PFSK-1 (cell line): ENCODE measurements around the gene TPP1.

Experiments
- FOXP2 ChIP-seq: optimal IDR thresholded peaks from 2 replicates; pipeline ENCODE3; 2011; ENCODE audit warnings: borderline replicate concordance, control low read depth, inconsistent platforms; ENCODE audit not compliant: insufficient read depth; ENCODE audit errors: extremely low read length, extremely low read depth
- POLR2AphosphoS5 ChIP-seq: IDR thresholded peaks from 2 replicates; pipeline ENCODE4 v1.6.1; 2012; ENCODE audit warnings: low read depth, mild to moderate bottlenecking, control low read depth, low read length, moderate library complexity
- SIN3A ChIP-seq: IDR thresholded peaks from 2 replicates; pipeline ENCODE4 v1.6.1; 2012; ENCODE audit warnings: mild to moderate bottlenecking, low read length, moderate library complexity, borderline replicate concordance; ENCODE audit not compliant: insufficient read depth
- TAF1 ChIP-seq: IDR thresholded peaks from 2 replicates; pipeline ENCODE4 v1.6.1; 2012; ENCODE audit warnings: low read length, control low read depth, borderline replicate concordance; ENCODE audit not compliant: insufficient read depth
- TF ChIP-seq, protein P1 (sequence below), 2 experiments: IDR thresholded peaks; 2 replicates each; pipeline versions ENCODE4 v1.6.1 to v1.8.0; 2011 to 2012; ENCODE audit warnings: low read depth in 2 of 2, low read length in 2 of 2, control low read depth in 1 of 2, inconsistent platforms in 1 of 2, mild to moderate bottlenecking in 1 of 2, moderate library complexity in 1 of 2; ENCODE audit not compliant: insufficient read depth in 1 of 2

Gene TPP1

DNA sequence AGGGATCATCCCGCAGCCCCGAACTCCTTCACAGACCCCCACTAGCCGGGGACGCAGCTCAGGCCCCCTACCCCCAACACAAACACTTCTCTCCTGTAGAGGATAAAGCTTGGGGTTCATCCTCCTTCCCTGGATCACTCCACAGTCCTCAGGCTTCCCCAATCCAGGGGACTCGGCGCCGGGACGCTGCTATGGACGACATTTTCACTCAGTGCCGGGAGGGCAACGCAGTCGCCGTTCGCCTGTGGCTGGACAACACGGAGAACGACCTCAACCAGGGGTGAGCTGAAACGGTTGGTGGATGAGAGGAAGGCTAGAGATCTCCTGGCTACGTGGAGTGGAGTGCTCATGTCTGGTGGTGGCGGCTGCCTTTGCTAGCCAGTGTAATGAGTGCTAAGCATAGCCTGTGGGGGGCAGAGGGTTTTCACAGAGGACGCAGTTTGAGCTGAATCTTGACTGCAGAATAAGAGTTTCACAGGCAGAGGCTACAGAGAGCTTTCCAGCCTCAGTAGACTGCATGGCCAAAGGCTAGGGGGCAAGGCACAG, 15.1 kb downstream of the TPP1 start:
- no peak for TF ChIP-seq FOXP2
- TF ChIP-seq POLR2AphosphoS5: peak; percentile 19; the same call in 1 of the 2 replicates
- TF ChIP-seq TAF1: peak; percentile 65; the same call in 1 of the 2 replicates
- TF ChIP-seq, protein P1, sequence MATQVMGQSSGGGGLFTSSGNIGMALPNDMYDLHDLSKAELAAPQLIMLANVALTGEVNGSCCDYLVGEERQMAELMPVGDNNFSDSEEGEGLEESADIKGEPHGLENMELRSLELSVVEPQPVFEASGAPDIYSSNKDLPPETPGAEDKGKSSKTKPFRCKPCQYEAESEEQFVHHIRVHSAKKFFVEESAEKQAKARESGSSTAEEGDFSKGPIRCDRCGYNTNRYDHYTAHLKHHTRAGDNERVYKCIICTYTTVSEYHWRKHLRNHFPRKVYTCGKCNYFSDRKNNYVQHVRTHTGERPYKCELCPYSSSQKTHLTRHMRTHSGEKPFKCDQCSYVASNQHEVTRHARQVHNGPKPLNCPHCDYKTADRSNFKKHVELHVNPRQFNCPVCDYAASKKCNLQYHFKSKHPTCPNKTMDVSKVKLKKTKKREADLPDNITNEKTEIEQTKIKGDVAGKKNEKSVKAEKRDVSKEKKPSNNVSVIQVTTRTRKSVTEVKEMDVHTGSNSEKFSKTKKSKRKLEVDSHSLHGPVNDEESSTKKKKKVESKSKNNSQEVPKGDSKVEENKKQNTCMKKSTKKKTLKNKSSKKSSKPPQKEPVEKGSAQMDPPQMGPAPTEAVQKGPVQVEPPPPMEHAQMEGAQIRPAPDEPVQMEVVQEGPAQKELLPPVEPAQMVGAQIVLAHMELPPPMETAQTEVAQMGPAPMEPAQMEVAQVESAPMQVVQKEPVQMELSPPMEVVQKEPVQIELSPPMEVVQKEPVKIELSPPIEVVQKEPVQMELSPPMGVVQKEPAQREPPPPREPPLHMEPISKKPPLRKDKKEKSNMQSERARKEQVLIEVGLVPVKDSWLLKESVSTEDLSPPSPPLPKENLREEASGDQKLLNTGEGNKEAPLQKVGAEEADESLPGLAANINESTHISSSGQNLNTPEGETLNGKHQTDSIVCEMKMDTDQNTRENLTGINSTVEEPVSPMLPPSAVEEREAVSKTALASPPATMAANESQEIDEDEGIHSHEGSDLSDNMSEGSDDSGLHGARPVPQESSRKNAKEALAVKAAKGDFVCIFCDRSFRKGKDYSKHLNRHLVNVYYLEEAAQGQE (IDR thresholded peaks at IDR 0.05; ENCODE audit: insufficient read depth in 1 of 2, low read depth in 2 of 2, low read length in 2 of 2): no peak
- no peak; the same call in 1 of the 2 replicates for TF ChIP-seq SIN3A

DNA sequence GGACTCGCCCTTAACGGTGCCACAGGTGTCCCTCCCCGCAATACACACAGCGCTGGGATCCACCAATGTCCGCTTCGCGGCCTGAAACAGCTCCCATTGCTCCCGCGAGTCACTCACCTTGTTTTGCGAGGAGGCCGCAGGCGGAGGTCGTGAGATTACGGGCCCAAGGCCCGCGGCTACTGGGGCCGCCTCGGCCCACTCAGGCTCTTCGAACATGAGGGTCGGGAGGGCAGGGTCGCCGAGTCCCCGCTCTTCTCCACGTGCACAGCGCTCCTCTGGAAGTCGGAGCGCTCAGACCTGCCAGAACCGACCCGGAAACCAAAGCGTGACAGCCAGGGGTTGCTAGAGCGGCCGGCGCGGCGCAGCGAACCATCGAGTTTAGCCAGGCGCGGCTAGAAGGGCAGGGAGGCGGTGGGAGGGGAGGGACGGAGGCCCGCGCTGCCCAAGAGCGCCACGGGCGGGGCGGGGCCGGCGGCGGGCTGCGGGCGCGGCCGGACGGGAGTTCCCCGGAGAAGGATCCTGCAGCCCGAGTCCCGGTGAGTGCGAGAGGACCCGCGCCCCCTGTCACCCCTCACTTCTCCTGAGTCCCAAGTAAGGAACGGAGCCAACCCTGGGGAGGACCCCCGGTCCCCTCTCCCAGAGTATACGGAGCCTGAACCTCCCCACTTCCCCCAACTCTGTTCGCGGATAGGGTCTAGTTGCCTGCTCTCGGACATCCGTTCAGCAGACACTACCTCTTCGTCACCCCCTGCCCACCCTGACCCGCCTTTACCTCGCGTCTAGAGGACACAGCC, 15.7 kb downstream of the TPP1 start, which contains the start of the genes ILK and RRP8:
TSS of gene ILK (plus strand) at position 488 of the 794 bp plus-strand sequence. CDS start 498 bp downstream, outside the sequence.
TSS of gene RRP8 (minus strand) at position 330 of the 794 bp plus-strand sequence. CDS start at position 216, 114 bp downstream.
- TF ChIP-seq POLR2AphosphoS5 (peak; percentile 96), FOXP2 (peak; percentile 95), SIN3A (peak; percentile 100), TAF1 (peak; percentile 91)
- TF ChIP-seq, protein P1 (IDR thresholded peaks at IDR 0.05; ENCODE audit: insufficient read depth in 1 of 2, low read depth in 2 of 2, low read length in 2 of 2): peak in 1 of 2 experiments; percentile 71; a peak in 1 of 4 replicates

DNA sequence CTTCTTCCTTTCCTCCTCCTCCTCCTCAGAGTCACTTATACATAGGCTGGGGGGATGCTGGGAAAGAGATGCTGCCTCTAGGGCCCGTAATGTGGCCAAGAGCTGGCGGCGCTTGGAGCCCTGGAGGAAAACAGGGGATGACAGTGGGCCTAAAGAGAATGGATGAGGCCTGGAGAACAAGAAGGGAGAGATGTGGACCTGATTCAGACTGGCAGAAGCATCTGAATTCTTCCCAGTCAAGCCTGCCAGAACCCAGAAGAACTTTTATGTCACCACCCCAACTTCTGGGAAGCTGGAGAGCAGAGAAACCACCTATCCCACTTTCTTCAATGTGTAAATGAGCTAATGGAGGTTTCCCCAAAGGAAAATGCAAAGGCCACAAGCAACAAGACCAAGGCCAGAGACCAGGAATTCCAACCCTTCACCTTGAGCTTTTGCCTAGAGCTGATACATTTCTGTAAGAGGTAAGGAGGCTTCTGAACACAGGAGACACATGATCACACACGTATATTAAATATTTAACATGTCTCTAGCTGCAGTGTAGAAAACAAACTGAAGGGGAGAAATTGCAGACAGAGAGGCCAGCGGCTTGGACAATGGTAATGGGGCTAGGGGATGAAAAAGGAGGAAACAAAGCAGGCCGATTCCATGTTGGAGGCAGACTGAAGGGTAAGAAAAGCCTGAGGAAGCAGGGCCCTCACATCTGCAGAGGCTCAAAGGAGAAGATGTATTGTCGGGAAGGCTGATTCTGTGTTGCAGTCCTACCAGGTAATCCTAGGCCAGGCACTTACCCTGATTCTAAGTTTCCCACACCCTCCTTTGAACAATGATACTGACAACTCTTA, 16.9 kb downstream of the TPP1 start:
- TF ChIP-seq, protein P1 (IDR thresholded peaks at IDR 0.05; ENCODE audit: insufficient read depth in 1 of 2, low read depth in 2 of 2, low read length in 2 of 2): no peak
- TF ChIP-seq SIN3A: no peak
- no peak for TF ChIP-seq TAF1
- no peak for TF ChIP-seq POLR2AphosphoS5
- TF ChIP-seq FOXP2: no peak

DNA sequence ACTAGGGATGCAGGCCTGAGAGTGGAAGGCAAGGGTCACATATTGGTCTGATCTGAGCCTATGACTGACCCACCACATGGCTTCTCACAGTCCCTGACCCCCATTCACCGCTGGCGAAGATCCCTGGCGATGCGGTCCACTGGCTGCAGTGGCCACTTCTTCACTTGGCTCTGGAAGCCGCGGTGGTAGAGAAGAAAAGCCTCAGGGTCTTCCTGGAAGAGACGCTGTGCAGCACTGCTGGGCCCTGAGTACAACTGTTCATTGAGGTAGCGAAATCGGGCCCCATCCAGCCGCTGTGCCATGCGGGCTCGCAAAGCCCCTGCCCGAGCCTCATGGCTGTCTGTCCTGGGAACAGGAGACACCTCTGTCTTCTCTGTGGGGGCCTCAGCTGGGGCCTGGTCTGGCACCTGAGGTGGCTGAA, 18.2 kb downstream of the TPP1 start:
- no peak for TF ChIP-seq POLR2AphosphoS5
- TF ChIP-seq SIN3A: no peak
- TF ChIP-seq, protein P1 (IDR thresholded peaks at IDR 0.05; ENCODE audit: insufficient read depth in 1 of 2, low read depth in 2 of 2, low read length in 2 of 2): no peak
- TF ChIP-seq TAF1: no peak
